Cerebellar cortex (tissue), 1 donor: ENCODE data around the gene PLEKHG5.

ENCODE experiments used
- DNase-seq: peaks from one replicate; pipeline ENCODE4 v3.0.0-alpha.2; 2015; ENCODE audit warnings: low spot score

Gene PLEKHG5, protein sequence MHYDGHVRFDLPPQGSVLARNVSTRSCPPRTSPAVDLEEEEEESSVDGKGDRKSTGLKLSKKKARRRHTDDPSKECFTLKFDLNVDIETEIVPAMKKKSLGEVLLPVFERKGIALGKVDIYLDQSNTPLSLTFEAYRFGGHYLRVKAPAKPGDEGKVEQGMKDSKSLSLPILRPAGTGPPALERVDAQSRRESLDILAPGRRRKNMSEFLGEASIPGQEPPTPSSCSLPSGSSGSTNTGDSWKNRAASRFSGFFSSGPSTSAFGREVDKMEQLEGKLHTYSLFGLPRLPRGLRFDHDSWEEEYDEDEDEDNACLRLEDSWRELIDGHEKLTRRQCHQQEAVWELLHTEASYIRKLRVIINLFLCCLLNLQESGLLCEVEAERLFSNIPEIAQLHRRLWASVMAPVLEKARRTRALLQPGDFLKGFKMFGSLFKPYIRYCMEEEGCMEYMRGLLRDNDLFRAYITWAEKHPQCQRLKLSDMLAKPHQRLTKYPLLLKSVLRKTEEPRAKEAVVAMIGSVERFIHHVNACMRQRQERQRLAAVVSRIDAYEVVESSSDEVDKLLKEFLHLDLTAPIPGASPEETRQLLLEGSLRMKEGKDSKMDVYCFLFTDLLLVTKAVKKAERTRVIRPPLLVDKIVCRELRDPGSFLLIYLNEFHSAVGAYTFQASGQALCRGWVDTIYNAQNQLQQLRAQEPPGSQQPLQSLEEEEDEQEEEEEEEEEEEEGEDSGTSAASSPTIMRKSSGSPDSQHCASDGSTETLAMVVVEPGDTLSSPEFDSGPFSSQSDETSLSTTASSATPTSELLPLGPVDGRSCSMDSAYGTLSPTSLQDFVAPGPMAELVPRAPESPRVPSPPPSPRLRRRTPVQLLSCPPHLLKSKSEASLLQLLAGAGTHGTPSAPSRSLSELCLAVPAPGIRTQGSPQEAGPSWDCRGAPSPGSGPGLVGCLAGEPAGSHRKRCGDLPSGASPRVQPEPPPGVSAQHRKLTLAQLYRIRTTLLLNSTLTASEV

DNA sequence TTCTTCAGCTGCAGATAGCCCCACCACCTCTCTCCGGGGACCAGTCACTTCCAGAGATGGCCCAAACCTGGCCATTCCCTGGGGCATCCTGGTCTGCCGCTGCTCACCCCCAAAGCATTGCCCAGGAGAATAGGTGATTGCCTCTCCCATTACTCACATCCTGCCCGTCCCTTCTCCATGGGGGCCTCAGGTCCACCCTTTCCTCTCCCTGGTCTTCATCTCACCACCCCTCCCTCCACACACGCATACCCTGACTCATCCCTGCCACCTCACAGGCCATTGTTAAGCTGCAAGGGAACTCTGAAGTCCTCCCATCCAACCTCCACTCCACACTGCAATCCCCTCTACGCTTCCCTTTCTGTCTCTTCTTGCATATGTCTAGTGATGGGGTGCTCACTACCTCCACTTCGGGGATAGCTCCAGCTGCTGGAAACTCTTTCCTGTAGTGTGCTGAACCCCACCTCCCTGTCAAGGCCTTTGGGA lies at the start of gene PLEKHG5:
Gene PLEKHG5 (minus strand): TSS at position 188 of the 483 bp plus-strand sequence. CDS start 14,096 bp downstream, outside the sequence.
- peak; percentile 50 for DNase-seq

DNA sequence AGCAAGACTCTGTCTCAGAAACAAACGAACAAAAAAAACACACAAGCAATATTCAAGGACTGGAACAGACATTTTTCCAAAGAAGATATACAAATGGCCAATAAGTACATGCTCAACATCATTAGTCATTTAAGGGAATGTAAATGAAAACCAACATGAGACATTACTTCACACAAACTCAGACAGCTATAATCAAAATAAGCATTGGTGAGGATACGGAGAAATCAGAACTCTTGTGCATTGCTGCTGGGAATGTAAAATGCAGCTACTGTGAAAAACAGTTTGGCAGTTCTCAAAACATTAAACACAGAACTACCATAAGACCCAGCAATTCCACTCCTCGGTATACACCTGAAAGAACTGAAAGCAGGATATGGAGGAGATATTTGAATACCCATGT lies 47.5 kb upstream of the PLEKHG5 start:
- no peak for DNase-seq

- DNase-seq: no peak
Observed at GRCh38 chr1:6536291-6536690, 44.8 kb upstream of the PLEKHG5 start.

DNA sequence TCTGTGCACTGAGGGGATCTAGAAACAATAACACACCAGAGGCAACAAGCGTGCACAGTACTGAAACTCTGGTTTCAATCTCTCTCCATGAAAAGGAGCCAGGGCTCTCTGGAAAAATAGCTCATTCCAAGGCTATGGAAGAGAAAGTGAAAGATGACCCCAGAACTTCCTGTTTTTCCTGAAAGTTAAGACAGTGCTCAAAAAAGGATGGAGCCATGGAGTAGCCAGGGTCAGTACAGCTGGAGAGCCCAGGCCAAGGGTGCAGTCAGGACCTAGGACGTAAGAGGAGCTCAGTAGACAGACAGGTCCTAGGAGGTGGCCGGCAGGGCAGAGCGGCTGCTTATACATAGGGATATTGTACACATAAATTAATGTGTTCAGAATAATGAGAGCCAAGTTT lies 43.7 kb upstream of the PLEKHG5 start:
- DNase-seq: no peak

DNA sequence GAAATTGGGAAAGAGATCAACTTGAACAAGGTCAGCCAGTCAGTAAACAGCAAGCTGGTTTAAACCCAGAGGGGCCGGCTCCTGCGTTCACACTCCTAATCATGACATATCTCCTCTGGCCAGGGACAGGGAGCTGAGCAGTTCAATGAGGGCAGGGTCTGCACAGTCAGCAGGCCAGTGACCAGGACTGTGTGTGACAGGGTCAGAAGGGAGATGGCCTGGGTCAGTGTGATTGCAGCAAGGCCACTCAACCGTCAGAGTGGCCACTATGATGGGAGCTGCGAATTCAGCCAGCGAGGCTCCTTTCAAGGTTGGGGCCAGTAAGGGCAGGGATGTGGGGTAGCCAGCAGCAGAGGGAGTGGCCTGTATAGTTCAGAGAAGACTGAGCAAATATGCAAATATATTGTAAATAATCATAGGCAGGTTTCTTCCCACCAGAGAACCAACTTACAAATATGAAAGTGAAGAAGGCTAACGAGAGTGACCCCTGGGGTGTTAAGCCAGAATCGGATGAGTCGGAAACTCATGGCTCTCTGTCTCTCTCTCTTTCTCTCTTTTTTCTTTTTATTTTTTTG lies 42.9 kb upstream of the PLEKHG5 start:
- DNase-seq: no peak

DNA sequence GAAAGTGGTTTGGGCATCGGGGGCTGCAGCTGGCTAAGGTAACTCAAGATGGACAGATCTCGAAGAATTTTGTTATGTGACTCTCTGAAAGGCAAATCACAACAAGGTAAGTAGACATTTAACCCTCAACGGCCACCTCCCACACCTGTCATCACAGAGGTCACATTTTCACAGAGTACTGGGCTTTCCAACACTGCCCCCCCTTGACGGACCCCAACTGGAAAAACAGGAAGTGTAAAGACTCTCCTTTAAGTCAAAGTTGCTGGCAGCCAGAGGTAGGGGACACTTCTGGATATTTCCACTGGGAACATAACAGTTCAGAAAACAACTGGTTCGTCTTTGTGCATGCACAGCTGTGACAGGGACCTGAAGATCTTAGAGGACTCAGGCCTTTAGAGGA lies 40.5 kb upstream of the PLEKHG5 start:
- no peak for DNase-seq

DNA sequence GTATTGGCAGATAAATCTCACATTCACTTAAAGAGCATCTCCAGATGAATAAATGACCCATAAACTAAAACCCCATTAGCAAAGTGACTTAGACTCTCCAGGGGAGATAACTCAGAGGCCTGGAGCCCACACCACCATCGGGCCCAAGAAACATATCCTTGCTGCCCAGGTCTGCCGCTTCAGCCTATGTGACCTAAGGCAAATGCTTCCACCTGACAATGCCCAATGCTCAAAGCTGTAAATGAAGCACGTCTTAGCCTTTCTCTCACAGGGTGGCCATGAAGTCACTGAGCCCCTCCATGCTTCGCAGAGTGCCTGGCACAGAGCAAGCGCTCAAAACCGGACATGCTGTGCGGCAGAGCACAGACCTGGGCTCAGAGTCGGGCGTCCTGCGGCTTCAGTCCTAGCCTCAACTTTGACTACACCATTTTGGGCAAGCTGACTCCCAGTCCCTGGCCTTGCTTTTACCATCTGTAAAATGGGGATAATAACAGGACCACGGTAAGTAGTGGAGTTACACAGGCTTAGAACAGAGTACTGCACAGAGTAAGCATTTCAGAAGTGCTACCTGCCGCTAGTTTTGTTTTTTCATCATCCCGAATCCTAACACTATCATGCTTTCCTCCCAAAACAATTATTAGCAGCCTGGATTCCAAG lies 39.2 kb upstream of the PLEKHG5 start:
- no peak for DNase-seq

GRCh38 chr1:6528492-6528891 lies 37.0 kb upstream of the PLEKHG5 start:
- DNase-seq: no peak

DNA sequence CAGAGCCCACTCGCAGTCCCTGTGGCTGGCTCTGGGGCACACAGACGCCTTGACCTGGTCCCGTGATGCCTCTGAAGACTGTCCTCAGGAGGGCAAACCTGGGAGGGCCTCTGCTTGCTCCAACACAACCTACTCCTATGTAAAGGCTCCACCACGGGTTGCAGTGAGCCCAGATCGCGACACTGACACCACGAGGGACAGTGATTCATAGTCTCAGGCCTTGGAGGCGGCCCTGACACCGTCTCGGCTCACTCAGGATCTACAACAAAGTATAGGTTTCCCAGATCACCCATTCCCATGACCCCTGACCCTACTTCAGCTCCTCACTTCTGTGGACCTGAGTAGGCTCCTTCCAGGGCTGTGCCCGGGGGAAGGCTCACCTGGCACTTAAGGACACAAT lies 34.8 kb upstream of the PLEKHG5 start:
- no peak for DNase-seq

- peak; percentile 82 for DNase-seq
Observed at GRCh38 chr1:6523566-6523965, 32.1 kb upstream of the PLEKHG5 start.

DNA sequence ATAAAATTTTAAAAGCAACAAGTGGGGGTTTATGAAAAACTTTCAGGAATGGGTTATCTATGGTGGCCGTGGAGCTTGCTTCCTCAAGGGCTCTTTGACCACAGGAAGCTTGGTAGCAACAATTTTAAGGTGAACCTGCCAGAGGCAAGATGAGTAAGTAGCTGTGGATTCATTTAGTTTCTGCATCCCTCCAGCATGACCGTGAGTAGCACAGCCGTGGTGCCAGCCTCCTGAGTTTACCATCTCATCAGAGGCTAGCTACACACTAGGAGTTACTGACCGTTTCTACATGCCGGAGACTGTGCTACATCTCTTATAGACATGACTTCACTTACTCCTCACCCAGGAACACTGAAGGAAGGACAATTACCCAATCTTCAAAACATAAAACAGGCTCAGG lies 30.1 kb upstream of the PLEKHG5 start:
- DNase-seq: no peak

GRCh38 chr1:6519935-6520671 lies 28.6 kb upstream of the PLEKHG5 start:
- DNase-seq: peak; percentile 58

GRCh38 chr1:6519491-6519934 lies 28.0 kb upstream of the PLEKHG5 start:
- no peak for DNase-seq

DNA sequence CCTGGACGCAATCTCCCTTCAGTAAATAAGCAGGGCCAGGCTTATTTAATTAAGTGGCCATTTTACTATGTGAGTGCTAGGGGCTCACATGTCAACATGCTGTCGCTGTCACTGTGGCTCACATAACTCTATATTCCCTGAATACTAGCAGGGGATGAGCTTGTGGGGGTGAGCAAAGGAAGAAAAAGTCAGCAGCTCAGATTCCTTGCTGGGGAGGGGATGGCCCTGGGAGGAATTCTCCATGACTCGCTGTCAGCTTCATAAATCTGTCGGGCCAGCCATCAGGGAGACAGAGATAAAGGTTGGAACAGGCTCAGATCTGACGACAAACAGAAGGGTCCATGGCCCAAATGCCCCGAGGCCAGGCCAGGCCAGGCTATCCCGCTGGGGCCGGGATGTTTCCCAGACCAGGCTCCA lies 26.0 kb upstream of the PLEKHG5 start:
- no peak for DNase-seq

DNA sequence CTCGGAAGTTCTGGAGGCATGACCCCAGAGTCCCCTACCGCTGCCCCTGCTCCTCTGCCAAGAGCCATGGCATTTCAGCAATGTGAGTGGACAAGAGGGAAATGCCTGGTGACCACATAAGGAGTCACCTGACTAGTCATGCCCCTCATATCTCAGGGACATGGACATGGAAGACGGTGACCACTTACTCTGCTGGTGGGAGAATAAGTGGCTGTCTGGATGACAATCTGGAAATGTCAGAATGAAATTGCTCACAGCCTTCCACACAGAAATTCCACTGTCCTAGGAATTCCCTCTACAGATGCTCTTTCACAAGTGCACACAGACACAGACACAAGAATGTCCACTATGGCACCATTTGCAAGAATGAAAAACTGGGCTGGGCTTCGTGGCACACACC lies 24.3 kb upstream of the PLEKHG5 start:
- DNase-seq: no peak

- no peak for DNase-seq
Observed at GRCh38 chr1:6513320-6513801, 21.9 kb upstream of the PLEKHG5 start.

- DNase-seq: no peak
Observed at GRCh38 chr1:6512908-6513280, 21.4 kb upstream of the PLEKHG5 start.

GRCh38 chr1:6512245-6512907 lies 20.9 kb upstream of the PLEKHG5 start:
- DNase-seq: no peak

DNA sequence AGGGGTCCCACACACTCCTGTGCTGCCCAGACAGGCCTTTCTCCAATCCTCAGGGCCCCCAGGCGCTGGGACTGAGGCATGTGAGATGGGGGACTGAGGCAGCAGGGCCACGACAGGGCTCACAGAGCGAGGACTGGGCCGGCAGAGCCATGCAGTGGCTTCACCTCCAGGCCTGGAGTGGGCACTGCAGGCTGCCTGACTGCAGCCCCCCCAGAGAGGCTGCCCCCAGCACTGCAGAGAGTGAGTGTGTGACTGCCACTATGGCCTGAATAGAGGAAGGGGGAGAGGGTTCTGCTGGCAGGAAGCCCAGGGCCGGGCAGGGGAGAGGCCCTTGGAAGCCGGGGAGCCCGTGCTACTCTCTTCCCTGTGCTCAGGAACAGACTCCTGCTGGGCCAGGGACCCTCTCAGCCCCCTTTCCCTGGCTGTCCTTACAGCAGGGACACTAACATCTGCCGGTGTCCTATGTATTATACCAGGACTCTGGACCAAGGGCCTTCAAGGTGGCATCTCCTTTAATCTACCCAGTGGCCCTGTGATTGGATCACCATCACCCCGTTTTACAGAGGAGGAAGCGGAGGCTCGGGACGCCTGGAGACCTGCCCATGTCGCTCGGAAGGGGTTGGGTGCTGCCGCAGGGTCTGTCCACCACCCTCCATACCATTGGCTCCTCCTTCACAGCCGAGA lies 20.2 kb upstream of the PLEKHG5 start:
- no peak for DNase-seq

- DNase-seq: no peak
Observed at GRCh38 chr1:6511056-6511455, 19.6 kb upstream of the PLEKHG5 start.
